HG03521 (cell line): ENCODE results near the gene PGS1.

Experiments used
- ATAC-seq: cut with Tn5 transposase; IDR thresholded peaks from one replicate; pipeline ENCODE4 v1.9.1; 2021; ENCODE audit warnings: mild to moderate bottlenecking, moderate library complexity; ENCODE audit not compliant: unreplicated experiment

PGS1 gene

DNA sequence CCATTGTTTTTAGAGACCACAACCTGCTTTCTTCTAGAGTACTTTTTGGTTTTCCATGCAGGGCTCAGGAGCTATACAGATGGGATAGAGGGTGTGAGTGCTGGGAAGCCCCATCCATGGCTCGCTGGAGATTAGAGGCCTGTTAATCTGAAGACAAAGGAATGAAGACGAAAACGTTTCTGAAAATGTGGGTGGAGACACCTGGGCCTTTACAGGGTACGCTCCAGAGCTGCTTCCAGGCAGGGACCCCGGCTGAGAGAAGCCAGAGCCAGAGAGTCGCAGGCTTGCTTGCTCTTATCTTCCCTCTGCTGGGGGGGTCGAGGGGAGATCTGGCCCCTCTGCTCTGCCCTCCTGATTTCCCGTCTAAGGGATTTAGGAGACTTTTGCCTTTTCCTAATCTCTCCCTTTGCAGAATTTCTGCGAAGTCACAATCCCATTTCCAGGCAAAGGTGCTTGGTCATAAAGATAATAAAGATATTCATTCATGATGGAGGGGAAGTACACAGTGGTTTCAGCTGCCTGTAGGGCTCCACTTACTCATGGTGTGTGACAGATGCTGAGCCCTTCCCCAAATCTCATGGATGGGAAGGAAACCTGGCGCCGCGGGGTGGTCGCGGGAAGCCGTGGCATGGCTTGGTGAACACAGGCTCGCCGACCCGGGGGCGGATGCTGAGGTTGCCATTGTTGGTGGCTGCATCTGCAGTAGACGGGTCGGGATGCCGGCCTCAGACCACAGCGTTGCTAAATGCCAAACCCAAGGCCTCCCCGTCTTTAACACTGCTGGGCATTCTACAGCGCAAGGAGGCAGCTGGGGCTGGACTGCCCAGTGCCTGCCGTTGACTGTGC lies 13.8 kb upstream of the PGS1 start:
- ATAC-seq: no peak

DNA sequence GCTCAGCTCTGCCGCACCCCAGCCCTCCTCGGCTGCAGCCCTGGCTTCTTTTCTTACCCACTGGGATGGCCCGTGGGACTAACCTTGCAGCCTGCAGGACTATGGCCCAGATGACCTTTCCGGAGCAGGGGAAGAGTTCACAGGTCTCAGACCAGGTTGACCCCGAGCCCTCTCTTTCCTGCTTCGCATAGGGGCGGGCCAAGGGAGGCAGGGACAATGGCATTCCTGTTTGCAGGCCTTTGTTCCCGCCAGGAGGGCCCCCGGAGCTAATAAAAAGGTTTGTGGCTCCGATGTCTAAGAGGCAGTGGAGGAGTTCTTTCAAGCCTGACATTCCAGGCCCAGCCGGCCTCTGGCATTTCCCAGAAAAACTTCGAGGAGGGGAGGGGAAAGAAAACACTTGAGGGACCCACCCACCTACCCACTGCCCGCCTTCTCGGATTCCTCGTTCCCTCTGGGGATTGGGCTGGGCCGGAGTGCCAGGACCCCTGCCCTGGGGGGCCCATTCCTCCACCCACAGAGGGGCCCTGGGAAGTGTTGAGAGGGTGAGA lies 12.8 kb upstream of the PGS1 start:
- ATAC-seq: no peak

DNA sequence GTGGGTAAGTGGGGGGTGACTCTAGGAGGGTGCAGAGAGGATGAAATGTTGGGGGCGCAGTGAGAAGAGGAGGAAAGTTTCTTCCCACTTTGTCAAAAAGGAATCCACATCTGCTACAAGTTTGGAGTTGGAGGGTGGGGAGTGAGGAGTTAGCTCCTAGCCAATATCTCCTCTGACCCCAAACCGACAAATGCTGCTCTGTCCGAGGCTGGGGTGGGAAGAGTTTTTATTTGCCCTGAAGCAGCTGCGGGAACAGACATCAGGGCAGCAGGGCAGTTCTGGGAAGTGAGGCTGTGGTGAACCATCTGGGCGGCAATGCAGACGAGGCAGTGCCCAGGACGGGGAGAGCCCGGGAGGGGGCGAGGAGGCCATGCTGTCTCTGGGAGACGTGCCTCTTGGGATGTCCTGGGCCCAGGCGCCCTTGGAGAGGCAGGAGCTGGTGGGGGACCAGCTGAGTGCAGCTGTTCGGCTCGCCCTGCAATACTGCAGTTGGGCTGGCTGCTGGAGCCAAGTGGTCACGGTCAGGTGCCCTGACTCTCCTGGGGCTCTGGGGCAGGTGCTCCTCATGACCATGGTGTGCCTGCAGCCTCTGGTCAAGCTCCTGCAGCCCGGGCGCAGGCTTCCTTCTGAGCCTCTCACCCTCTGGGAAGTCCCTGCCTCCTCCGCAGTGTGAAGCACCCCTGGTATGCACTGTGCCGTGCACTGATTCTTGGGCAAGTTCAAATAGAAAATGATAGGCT lies 12.2 kb upstream of the PGS1 start:
- ATAC-seq: no peak

GRCh38 chr17:78367193-78367592 lies 11.3 kb upstream of the PGS1 start:
- no peak for ATAC-seq

GRCh38 chr17:78368348-78368747 lies 10.1 kb upstream of the PGS1 start:
- ATAC-seq: no peak

- no peak for ATAC-seq
Observed at GRCh38 chr17:78368854-78369495, 9.5 kb upstream of the PGS1 start.

DNA sequence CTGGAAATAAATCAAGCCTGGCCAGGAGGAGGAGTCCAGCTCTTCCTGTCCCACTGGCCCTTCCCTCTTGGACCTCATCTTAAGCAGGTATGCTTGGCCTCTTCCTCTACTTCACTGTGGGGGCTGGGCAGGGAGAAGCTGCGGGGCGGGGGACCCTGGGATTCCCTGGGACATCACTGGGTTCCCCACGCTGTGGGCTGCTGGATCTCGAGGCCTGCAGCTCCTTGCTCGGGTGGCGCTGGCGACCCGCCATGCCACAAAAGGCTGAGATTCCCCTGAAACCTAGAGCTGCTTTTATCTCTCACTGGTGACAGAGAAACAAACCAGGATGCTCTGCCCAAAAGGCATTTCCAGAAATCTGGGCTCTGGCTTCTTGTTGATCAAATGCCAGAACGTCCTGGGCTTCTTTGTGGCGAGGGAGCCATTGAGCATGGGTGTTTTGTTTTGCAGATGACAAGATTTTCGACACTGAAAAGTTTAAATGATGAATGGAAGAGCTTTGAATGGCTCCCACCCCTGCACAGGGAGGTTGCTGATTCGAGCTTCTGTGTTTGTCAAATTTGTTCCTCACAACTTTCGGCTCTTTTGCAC lies 8.6 kb upstream of the PGS1 start:
- ATAC-seq: no peak

- ATAC-seq: no peak
Observed at GRCh38 chr17:78371056-78371455, 7.4 kb upstream of the PGS1 start.

DNA sequence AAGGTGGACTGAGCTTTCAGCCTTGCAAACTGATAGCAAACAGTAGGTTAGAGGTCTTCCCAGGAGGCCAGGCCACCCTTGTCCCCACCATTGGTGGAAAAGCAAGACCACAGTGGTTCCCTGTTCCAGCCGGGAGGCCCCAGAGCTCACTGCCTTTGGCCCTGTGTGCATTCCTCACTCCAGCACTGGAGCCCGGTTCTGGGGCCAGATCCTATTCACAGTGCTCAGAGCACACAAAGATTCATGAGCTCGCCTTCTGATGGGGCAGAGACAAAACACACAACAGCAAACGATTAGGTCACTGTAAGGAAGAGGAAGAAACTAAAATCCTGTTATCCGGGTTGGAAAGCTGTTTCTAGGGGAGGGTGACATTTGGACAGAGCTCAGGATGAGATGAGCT lies 5.6 kb upstream of the PGS1 start:
- ATAC-seq: no peak

DNA sequence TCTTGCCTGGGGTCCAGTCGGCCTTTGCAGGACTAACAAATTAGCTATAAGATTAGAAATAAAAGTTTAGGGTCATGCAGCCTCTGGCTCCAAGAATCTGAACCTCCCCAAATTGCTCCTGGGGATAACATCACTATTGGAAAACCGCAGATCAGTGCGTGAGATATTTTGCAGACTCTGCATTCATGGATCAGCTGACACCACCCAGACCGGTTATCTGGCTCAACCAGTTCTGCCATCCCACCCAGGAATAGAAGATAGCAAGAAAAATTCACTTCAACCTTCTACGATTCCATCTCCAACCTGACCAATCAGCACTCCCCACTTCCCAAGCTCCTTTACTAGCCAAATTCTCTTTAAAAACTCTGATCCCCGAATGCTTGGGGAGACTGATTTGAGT lies 4.3 kb upstream of the PGS1 start:
- no peak for ATAC-seq

- no peak for ATAC-seq
Observed at GRCh38 chr17:78374631-78375274, 3.7 kb upstream of the PGS1 start.

DNA sequence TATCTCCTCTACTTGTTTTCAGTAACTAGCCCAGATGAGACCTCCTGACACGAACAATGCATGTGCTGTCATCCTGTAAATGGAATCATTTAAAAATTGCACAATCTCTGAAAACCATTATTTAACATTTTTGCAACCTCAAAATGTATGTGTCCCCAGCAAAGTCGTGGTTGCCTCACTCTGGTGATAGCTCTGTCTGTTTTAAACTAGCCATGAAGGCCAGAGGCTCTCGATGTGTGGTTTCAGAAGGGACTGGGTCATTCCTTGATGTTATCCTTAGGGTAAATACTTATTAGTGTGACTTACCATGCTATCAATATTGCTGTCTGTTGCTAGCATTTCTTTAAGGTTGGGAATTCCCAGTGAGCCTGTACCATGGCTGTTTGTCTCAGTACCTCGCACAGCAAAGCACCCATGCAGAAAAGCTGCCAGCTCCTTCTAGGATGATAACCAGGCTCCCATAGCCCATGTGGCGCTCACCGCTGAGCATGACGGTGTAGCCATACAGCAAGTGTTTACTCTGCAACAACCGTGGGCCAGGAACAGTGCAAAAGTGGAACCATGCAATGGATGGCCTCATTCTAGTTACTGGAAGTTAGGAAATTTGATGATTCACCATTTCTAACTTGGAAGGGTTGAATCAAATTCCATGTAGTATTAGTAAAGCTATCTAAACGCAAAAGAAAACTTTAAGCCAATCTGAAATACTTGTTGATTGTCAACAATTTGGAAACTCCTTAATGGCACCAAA lies 2.9 kb upstream of the PGS1 start:
- no peak for ATAC-seq

DNA sequence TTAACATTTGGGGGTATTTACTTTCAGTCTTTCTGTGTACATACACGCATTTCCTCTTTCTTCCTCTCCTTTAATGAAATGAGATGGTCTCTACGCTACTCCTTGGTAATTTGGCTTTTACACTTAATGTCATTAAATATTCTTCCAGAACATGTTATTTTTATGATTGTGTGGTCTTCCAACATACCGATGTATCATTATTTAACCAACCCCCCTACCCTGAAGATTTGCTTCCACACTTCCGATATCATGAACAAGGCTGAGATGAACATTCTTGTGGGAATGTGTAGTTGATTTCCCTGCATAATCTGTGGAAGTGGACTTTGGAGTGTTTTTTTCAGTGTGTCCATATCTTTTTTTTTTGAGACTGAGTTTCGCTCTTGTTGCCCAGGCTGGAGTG lies 2.3 kb upstream of the PGS1 start:
- ATAC-seq: no peak

GRCh38 chr17:78377858-78378224 lies 608 bp upstream of the PGS1 start:
- no peak for ATAC-seq

- ATAC-seq: no peak
Observed at GRCh38 chr17:78379131-78379491, 662 bp downstream of the PGS1 start.

DNA sequence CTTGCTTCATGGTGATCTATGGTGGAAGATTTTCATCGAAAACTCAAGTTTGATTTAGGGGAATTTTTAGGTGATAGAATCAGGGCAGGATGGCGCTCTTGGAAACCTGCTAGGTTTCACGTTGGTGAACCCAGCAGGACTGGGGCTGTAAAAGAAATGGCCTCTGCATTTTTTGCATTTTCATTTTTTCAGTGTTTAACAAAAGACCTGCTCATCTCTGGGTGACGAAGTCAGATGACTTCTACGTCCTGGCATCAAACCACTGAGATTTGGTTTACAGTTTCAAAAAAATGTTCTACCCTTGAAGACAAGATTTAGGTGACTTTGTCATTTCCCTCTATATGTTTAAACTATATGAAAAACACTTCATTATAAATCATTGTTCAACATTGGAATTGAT lies 1.9 kb downstream of the PGS1 start:
- ATAC-seq: no peak

DNA sequence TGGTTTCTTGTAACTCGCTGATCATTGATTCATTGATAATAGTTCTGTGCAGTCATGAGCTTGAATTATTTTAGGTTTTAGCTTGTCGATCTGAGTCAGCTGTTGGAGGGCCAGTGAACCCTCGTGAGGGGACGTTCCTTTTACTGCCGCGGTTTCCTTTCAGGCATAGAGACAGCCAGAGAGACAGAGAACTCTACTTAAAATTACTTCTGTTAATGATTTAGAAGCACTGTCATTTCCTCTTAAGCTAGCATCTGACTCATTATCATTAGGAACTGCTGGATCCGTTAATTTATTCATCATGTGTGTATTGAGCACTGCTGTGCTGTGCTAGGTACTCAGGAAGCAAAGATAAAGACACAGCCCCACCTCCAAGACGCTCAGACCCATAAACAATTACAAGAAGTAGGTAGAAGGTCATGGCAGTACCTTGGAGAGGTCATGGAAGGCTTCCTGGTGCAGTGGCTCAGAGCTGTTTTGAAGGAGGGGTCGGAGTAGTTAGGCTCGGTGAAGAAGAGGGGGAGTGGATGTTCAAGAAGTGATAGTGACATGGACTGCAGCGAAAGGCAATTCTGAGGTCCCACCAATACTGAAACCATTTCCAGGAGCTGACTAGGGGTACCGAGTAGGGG lies 3.3 kb downstream of the PGS1 start:
- no peak for ATAC-seq

GRCh38 chr17:78383725-78384471 lies 5.4 kb downstream of the PGS1 start:
- ATAC-seq: no peak
